LoVo (cell line): ENCODE data around the gene IPO11.
"Not testable (repeated sequence)": the region's sequence is repeated elsewhere in the genome, so short reads cannot be mapped to it uniquely, and the experiment has no call there.

Experiments
- DNase-seq: peaks from one replicate; pipeline ENCODE4 v3.0.0-alpha.2; 2016; ENCODE audit warnings: low spot score

Gene IPO11

DNA sequence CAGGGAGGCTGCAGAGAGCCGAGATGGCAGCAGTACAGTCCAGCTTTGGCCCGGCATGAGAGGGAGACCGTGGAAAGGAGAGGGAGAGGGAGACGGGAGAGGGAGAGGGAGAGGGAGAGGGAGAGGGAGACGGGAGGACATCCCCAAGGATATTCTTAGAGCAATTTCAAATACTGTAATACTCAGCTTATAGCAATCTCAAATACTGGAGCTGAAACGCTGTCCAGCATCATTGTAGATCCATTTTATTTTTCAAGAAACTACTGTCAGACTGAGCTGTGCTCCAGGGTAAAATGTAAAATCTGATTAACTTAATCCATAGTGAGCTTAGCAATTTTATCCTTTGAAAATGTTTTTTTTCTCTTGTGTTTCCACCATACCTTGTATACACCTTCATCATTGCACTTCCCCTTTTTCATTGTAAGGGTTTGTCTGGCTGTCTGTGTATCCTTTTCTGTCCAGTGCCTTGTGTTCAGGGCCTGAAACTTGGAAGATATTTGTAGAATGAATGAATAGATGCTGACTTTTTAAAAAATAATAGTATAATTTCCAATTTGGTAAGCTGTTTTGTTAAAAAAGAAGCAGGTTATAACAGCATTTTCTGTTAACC, 102.1 kb downstream of the IPO11 start:
- no peak for DNase-seq

GRCh38 chr5:62520812-62521211, 108.2 kb downstream of the IPO11 start:
- DNase-seq = not testable (repeated sequence)

GRCh38 chr5:62521319-62521718, 108.8 kb downstream of the IPO11 start:
- DNase-seq = no peak

- no peak for DNase-seq
Measured at GRCh38 chr5:62522811-62523210, 110.2 kb downstream of the IPO11 start.

DNA sequence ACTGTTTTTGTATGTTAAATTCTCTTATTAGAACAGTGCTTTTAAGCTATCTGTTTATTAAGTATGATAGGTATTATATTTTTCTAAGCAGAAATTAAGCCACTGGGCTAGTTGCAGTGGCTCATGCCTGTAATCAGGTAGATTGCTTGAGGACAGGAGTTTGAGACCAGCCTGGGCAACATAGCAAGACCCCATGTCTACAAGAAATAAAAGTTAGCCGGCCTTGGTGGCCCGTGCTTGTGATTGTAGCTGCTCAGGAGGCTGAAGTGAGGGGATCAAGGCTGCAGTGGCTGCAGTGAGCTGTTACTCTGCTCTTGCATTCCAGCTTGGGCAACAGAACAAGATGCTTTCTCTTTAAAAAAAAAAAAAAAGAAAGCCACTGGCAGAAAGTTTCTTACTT, 121.0 kb downstream of the IPO11 start:
- no peak for DNase-seq

- DNase-seq = no peak
Measured at GRCh38 chr5:62534461-62535236, 122.1 kb downstream of the IPO11 start.

- DNase-seq = no peak
Measured at GRCh38 chr5:62536232-62536631, 123.7 kb downstream of the IPO11 start.

DNA sequence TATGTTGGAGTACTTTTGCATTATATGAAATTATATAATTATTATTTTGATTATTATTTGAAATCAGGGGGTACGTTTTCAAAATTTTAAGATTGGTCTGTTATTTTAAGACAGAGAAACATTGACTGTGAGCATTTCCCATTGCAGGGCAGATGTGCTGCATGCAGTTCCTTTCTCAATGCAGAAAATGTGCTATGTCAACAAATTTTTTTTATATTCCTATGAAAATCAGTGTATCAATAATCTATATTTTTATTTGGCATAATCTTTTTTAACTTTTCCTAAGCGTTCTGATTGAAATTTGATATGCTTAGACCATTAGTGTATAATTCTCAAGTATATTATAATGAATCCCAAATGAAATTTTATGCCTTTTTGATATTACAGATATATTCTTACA, 124.2 kb downstream of the IPO11 start:
- DNase-seq = no peak

DNA sequence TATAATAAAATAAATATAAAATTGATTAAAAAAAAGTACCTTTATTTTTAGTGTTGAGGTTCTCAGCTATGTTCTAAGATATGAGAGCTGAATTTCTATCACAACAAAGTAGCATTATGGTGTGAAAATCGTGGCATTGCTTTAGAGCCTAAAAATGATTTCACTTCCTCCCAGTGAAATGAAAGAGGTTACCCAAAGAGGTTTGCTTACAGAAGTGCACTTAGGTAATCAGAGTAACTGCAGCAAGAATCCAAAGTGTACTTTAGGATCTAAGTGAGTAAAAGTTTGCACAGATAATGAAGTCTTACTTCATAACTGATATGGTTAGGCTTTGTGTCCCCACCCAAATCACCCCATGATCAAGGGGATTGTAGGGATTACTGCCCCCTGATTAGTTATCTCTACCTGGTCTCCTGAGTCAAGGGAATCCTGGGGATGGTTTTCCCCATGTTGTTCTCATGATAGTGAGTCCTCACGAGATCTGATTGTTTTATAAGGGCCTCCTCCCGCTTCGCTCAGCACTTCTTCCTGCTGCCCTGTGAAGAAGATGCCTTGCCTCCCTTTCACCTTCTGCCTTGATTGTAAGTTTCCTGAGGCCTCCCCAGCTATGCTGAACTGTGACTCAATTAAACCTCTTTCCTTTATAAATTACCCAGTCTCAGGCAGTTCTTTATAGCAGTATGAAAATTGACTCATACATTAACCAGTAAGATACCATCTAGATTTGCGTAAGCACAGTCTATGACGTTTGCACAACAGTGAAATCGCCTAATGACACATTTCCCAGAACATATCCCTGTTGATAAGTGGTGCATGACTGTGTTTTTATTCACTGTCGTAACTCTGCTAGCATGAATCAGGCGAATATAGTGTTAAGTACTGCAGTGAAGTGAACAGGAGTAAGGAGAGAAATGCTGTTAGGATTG, 125.7 kb downstream of the IPO11 start:
- DNase-seq = no peak

- no peak for DNase-seq
Measured at GRCh38 chr5:62542720-62543119, 130.2 kb downstream of the IPO11 start.

DNA sequence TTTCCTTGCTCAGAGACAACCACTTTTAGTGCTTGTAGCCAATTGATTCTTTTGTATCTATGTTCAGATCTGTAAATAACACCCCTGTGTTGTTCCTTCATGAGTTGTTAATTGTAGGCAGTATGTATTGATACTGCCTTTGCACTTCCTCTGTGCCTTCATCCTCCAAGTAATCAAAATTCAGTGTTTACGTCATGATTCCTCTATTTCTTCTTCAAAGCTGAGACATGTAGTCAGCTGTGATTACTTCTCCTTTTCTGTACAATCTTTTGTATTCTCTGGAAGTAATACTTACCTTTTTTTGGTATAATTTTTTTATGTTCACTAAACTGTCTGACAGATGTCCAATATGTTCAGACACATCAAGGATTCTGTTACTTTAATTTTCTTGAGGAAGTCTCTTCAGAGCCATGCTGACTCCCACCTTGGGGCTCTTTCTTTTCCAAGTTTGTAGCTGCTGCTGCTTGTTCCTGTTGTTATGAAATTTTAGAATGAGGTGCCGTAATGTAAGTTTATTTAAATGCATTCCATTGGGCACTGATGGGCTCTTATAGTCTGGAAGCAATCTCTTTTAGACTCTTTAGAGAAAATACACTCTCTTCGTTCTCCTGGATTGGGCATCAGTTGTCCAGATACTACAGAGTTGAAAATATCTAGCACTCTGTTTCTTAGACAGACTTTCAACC, 135.5 kb downstream of the IPO11 start:
- no peak for DNase-seq

DNA sequence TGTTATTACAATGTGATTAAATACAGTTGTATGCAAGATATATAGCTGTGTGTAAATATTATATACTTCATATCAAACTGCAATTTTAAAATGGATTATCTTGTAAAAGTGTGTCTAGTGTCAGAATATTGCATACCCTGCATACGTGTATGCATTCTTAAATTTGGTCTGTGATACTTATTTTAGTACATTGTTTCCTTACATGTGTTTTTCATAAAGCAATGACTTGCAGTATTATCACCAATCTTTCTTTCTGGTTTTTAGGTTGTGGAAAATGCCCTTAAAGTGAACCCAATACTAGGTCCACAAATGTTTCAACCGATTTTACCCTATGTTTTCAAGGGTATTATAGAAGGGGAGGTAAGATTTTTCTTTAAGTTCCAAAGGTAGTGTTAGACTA, 137.5 kb downstream of the IPO11 start:
- no peak for DNase-seq

DNA sequence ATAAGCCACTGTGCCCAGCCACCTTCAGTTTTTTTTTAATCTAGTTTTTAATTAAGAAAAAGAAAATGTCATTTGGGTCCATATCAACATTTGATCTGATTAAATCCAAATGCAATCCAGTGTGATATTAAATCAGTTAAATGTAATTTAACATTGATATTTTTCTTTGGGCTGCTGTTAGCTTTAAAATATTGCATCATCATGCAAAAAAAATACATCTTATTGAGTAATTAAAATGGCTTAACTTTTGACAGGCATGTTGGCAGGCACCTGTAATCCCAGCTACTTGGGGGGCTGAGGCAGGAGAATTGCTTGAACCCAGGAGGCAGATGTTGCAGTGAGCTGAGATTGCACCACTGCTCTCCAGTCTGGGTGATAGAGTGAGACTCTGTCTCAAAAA, 143.4 kb downstream of the IPO11 start:
- DNase-seq = no peak

DNA sequence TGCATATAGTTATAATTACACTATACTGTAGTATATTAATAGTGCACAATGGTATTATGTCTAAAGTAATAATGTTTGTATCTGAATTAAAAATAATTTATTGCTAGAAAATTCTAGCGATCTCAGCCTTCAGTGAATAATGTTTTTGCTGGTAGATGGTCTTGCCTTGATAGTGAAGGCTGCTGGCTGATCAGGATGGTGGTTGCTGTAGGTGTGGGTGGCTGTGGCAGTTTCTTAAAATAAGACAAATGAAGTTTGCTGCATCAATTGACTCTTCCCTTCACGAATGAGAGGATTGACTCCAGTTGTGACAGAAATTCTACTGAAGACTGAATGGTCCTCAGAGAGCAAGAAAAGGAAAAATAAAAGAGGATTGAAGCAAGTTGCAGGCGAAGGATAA, 146.4 kb downstream of the IPO11 start:
- no peak for DNase-seq

DNA sequence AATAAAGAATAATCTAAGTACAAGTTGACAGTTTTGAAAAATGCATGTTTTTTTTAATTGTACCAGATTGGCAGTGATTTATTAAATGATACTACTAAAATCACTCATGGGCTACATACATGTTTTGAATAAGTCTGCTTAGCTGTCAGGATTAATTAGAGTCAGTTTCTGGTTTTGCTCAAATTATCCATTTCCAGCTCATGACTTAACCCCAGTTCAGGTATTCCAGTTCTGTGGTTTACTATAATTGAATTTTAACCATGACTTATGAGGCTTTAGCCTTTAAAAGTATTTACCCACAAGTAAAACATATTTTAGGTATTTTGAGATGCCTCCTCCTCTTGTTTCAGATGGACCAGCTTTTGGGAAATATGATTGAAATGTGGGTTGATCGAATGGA, 148.2 kb downstream of the IPO11 start:
- DNase-seq = no peak

DNA sequence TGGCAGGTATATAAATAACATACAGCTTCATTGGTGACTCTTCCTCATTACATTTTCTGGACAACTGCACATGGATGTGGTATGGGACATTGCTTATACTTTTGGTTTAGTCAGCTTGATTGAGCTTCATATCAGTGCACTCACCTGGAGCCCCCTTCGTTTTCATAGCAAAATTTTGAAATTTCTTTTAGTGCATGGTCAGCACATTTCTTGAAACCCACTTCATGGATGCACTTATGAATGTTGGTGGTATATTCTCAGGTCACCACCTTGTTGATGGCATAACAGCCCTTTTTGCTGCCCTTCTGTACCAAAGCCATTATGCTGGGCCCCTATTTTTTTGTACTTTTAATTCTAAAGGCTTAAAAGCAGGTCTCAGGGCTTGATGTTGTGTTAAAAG, 149.3 kb downstream of the IPO11 start:
- no peak for DNase-seq

DNA sequence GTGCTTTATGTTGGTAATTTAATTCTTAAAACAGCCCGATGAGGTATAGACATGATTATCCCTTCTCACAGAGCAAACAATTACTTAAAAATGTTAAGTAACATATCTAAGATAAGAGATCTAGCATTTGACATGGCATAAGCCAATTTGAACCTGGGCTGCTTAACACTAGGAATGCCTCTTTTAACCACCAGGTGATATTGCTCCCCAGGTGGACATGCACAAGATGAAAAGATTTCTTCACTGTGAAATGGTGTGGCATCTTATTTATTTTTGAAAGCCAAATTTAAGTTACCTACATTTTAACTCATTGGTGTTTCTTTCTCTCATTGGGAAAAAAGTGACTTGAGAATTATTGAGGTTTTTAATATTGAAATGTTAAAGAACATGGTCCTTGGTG, 150.3 kb downstream of the IPO11 start:
- no peak for DNase-seq

GRCh38 chr5:62564101-62564500, 151.5 kb downstream of the IPO11 start:
- no peak for DNase-seq

GRCh38 chr5:62565740-62566139, 153.2 kb downstream of the IPO11 start:
- DNase-seq = not testable (repeated sequence)

DNA sequence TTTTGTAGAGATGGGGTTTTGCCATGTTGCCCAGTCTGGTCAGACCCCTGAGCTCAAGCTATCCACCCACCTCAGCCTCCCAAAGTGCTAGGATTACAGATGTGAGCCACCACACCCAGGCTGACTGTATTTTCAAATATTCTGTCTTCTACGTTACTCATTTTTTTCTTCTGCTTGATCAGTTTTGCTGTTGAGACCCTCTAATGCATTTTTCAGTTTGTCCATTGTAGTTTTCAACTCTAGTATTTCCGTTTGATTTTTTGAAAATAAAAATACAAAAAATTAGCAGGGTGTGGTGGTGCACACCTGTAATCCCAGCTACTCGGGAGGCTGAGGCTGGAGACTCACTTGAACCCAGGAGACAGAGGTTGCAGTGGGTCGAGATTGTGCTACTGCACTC, 155.6 kb downstream of the IPO11 start:
- DNase-seq = no peak

GRCh38 chr5:62568800-62569432, 156.4 kb downstream of the IPO11 start:
- DNase-seq = no peak

DNA sequence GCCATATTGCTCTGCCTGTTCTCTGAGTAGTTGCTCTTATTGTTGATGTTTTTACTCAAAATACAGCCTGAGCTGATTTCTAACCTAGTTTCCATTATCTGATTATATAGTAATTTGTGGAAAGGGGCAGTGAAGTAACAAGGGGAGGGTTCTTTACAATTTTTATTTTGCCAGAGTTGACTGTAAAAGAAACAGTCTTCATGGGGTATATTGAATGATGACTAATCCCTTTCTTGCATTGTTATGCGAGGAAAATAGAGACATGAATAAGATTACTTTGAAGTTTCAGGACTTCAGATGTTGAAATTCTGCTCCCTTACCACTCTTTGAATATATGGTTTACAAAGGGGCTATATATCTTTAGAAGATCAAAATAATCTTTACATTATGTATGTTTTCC, 156.9 kb downstream of the IPO11 start:
- no peak for DNase-seq
